ENCODE measurements around the gene HOXC10.

HOXC10 gene

DNA sequence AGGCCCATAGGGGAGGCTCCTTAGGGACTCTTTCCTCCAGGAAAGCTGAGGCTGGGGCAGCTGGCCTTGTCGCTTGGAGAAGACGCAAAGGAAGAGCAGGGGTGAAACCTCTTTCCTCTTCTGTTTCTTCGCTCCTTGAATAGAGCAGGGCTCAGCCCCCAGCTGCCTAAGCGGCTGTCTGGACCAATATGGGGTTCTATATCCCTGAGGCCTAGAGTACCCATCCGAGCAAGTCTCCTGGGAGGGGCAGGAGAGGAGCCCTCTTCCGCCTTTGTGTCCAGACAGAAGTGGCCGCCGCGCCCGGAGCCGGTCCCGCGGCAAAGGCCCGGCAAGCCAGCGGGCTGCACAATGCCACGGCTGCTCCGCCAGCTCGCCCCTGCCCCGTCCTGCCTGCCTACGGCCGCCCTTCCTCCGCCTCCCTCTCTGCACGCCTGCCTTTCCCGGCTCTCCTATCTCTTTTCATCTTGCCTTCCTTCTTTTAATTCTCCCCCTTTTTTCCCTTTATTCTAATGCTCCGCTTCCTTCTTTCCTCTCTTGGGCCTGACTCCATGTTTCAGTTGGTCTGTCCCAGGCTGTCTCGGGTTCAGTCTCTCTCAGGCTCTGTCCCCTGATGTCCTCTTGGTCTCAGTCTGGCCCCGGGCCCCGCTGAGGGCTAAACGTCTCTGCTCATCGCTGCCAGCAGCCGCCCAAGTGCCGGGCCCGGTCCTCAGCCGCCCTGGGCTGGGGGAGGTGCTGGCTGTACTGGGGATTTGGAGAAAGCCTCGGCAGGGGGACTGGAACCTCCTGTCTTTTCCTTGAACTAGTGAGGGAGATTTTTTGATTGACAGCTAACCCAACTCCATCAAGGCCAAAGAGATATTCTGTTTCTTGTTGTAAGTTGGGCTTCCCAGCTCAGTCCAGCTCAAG, 12.5 kb downstream of the HOXC10 start:
- DNase-seq: no peak
- in situ Hi-C loops (cut with HindIII; ENCODE audit: low pct_ligation_motif_present, low pct_unique_long_range_greater_than_20kb, low sequenced_read_pairs): no loop called here

DNA sequence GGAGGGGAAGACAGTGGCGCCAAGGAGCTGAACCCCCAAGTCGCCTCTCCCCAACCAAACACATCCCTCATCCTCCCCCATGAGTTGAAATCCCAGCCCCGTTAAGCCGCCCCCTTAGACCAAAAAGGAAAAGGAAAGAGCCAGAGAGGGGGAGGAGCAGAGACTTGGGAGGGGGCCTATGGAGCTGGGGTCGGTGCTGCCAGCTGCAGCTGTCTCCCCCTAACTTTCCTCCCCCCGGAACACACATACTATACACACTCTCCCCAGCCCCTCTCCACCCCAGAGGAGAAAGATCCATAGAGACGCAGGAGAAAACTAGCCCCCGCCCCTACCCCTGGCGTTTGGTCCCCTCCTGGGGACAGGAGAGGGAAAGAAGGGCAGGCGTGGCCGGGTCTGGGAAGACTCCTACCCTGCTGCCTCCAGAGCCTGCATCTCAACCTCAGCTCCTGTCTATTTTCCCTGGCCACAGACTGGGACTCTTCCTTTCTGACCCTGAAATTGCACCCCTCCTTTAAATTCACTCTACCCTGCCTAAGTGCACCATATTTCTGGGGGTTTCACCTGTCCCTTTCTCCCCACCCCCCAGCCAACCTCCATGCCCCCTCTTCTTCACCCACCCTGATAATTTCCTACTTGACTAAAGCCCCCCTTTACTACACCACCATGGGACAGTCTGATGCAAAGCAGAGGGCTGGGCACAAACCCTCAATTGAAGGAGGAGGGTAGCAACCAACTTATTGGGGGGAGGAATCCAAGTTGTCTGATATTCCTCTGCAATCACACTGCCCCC, 13.4 kb downstream of the HOXC10 start:
- in situ Hi-C loops (cut with HindIII; ENCODE audit: low pct_ligation_motif_present, low pct_unique_long_range_greater_than_20kb, low sequenced_read_pairs): no loop called here
- no peak for DNase-seq

DNA sequence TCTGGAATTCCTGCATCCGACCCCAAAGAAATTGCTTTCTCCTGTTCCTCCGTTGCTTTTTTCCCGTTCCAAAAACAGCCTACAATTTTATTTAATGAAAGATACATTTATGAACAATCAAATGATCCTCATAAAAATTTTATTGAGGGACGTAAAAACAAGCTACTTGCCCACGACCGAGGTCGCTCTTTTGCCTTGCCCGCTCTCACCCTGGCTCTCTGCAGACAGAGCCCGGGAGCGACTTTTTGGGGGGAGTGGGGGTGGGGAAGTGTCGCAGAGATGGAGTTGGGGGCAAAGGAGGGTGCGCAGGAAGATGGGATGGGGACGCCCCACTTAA, 13.9 kb downstream of the HOXC10 start:
- in situ Hi-C loops (cut with HindIII; ENCODE audit: low pct_ligation_motif_present, low pct_unique_long_range_greater_than_20kb, low sequenced_read_pairs): no loop called here
- no peak for DNase-seq

DNA sequence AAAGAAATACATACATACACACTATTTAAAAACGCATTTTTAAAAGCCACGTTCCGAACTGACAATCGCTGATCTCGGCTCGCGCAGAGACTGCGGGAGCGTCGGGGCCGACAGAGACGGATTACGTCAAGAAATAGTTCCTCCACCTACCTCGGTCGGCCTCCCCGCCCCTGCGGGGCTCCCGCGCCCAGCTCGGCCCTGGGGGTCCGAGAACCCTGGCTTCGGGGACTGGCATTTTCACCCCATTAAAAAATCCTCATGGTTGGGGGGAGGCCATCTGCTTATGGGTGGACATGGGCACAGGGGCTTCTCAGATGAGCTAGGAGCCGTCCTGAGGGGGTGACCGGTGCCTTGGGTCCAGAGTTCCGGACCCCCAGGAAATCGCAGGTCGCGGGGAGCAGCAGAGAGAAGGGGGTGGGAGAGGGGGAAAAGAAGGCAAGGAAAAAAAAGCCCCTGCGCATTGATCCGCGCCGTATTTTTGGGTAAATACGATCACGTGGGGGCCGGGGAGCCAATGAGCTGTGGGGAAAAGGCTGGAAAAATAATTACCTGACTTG, 14.7 kb downstream of the HOXC10 start:
- DNase-seq: peak; percentile 89
- in situ Hi-C loops (cut with HindIII; ENCODE audit: low pct_ligation_motif_present, low pct_unique_long_range_greater_than_20kb, low sequenced_read_pairs): no loop called here

DNA sequence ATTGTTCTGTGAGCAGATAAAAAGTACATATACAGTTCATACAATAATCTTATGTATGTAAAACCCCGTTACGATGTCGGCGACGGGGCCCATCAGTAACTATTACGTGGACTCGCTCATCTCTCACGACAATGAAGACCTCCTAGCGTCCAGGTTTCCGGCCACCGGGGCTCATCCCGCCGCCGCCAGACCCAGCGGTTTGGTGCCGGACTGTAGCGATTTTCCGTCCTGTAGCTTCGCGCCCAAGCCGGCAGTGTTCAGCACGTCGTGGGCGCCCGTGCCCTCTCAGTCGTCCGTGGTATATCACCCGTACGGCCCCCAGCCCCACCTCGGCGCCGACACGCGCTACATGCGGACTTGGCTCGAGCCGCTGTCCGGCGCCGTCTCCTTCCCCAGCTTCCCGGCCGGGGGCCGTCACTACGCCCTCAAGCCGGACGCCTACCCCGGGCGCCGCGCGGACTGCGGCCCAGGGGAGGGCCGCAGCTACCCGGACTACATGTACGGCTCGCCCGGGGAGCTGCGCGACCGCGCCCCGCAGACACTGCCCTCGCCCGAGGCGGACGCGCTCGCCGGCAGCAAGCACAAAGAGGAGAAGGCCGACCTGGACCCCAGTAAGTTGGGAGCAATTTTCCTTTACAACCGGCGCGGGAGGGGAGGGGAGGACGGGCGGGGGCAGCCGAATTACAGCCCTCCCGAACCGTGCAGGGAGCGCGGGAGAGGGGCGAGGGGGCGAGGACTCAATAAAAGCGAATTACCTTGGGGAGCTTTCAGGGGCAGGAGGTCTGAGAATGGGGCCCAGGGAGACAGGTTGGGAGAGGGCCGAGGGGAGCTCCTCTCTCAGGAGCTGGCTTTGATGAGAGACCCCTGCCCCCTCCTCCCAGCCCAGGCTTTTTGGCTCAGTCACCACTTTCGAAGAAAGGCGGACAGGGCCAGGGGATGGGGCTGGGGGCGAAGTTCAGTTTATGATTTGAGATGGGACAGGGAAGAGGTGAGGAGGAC, 15.5 kb downstream of the HOXC10 start, which contains the start of gene HOXC9:
Gene HOXC9 (plus strand): TSS at position 46 of the 999 bp plus-strand sequence. CDS start 28 bp downstream, at position 74.
- in situ Hi-C loops (cut with HindIII; ENCODE audit: low pct_ligation_motif_present, low pct_unique_long_range_greater_than_20kb, low sequenced_read_pairs): no loop called here
- peak; percentile 51 for DNase-seq

DNA sequence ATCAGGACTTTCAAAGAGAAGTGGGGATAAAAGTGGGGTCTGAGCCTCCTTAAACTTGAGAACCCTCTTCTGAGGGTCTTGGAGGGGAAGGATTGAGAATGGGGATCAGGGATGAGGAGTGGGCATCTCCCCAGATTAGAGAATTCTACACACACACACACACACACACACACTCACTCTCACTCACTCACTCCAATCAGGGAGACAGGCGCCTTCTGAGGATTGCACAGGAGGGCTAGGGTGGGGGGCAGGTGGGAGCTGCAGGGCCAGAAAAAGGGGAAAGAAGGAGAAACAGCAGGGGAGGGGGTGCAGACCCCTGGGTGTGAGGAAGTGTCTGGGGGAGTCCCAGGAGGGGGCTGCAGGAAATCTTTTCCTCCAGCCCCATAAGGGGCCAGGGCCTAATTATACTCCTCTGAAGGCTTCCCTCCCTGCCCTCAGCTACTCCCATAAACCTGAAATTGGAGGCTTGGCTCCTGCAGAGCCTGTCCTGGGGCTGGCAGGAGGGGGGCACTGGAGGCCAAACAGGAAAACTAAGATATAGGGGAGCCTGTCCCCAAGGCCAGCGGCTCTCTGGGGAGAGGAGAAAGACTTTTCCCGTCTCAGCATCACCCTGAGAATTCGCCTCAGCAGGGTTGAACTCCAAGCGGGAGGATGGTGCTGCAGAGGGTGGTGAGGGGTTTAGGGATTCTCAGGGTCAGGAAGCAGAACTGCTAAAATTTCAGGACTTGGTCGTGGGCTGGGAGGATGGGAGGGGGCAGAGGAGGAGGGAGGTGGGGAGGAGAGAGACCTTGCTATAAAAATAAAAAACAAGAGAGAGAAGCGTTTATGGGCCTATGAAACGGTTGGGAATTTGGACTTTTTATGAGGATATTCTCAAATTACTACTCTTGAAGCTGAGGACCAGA, 16.6 kb downstream of the HOXC10 start:
- no peak for DNase-seq
- in situ Hi-C loops (cut with HindIII; ENCODE audit: low pct_ligation_motif_present, low pct_unique_long_range_greater_than_20kb, low sequenced_read_pairs): no loop called here

DNA sequence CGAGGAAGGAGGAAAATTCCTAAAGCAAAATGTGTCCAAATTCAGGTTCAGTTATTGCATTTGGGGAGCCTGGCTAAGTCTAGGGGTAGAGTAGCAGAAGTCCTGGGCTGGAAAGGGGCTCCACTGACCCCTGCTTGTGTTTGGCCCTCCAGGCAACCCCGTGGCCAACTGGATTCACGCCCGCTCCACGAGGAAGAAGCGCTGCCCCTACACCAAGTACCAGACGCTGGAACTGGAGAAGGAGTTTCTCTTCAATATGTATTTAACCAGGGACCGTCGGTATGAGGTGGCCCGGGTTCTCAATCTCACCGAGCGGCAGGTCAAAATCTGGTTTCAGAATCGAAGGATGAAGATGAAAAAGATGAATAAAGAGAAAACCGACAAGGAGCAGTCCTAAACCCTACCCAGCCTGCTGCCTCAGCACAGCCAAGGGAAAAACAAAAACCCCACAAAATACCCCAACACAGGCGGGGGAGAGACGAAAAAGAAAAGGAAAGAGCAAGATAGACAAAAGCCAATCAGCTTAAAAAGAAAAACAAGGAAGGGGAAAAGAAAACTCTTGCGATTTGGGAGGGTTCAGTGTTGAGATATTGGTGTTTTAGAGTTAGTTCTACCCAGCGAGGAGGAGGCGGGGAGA, 17.4 kb downstream of the HOXC10 start:
- DNase-seq: no peak
- in situ Hi-C loops (cut with HindIII; ENCODE audit: low pct_ligation_motif_present, low pct_unique_long_range_greater_than_20kb, low sequenced_read_pairs): no loop called here

DNA sequence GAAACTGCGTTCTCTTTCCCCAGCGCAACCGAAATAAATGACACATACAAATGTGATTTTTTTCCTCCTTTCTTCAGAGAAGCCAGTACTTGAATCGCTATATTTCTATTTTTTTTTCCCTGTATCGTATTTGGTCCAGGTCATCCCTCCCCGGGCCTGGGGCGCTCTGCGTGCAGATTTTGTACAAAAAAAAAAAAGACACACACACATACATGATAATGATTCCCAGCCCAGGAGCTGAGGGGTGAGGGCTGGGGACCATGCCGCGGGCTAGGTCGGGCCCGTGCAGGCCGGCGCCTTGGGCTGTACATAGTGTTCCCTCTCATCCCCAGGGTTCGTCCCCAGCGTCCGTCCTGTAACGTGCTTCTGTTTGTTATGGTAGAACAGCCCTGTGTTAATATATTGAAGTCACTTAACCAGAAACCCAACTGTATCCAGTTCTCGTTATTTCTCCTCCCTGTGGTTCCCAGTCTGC, 18.0 kb downstream of the HOXC10 start:
- no peak for DNase-seq

DNA sequence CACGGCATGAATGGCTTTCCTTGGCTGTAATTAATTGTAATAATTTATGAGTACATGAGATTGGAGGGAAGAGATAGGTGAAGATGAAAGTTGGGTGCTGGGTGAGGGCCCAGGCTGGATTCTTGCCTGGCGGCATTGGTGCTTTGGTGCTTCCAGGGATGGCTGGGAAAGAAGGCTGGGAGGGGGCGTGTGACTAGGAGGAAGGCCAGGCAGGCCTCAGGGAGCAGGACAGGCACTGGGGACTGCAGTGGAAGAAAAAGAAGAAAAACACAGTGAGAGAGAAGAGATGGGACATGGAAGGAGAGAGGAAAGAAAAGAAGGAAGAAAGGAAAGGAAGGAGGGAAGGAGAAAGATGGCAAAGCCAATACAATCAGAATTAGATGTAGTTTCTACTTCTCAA, 18.7 kb downstream of the HOXC10 start:
- no peak for DNase-seq
- in situ Hi-C loops (cut with HindIII; ENCODE audit: low pct_ligation_motif_present, low pct_unique_long_range_greater_than_20kb, low sequenced_read_pairs): no loop called here

More for the DNA sequence above, 18.0 kb downstream of the HOXC10 start:
- in situ Hi-C loops (cut with HindIII; ENCODE audit: low pct_ligation_motif_present, low pct_unique_long_range_greater_than_20kb, low sequenced_read_pairs): no loop called here

DNA sequence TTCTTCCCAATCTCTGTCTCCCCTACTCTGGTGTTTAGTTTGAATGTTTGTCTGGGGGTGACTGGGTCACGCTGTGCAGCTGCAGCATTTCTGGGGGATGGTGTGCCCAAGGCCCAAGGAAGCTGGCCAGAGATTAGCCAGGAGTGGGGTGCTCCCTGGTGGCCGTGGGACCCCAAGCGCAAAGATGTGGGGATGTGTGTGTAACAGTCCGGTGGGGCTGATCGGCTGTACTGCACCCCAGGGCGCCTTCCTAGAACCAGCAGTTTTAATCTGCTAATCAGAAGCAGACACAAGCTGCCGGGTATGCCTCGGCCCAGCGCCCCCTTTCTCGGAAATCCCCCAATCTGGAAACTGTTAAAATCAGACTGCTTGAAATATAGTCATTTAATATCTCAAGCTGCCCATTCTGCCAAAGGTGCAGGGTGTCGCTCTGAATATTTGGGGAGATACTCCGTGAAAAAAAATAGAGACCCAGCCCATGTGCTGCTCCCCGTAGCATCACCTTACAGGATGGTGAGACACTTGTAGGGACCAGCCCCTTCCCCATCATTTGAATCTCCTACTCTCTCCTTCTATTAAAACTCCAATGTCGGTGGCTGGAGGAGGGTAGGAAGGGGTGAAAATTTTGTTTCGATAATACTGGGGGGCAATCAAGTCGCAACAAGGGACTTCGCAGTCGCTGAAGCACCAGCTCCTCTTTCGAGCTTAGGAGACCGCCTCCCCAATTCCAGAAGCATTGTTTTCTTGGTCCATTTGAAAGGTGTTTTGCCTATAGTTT, 19.3 kb downstream of the HOXC10 start:
- peak; percentile 32 for DNase-seq
- in situ Hi-C loops (cut with HindIII; ENCODE audit: low pct_ligation_motif_present, low pct_unique_long_range_greater_than_20kb, low sequenced_read_pairs): no loop called here

DNA sequence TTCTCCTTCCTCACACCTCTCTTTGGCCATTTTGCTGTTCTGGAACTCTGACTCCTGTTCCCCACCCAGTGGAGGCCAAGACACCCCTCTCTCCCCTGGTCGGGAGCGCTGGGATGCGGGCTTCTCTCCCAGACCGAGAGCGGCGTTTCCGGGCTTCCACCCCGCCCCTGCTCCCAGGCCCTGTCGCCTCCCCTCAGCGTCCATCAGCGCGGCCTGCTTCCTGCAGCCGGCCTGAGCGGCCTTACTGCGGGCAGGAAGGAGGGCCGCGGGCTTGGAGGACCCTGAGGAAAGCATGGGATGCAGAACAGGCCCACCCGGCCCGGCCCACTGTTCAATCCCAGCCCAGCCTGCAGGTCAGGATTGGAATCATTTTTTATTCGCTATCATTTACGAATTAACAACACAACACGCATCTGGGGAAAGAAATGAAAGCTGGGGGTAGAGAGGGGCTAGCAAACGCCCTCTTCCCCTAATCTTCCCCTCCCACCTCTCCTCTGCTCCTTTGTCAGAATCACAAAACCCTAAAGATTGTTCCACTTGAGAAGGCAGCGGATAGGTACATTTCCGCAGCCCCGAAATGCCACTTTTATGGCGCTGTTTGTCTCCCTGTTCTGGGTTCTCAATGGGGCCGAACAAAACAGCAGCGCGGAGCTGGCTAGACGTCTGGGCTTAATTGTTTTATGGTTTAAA, 20.0 kb downstream of the HOXC10 start:
- in situ Hi-C loops (cut with HindIII; ENCODE audit: low pct_ligation_motif_present, low pct_unique_long_range_greater_than_20kb, low sequenced_read_pairs): no loop called here
- no peak for DNase-seq

DNA sequence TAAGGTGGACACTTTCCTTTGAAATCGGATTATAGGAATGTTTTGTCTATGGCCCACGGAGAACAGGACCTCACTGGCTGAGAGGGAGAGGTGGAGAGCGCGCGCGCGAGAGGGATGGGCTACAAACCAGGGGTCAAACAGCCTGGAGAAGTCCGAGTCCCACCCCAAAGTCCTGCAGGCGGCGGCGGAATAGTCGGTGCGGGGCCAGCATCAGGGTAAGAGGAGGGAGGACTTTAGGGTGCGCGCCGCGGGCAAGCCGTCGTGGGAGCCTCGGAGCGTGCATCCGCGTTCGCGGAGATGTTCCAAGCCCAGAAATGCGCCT, 20.5 kb downstream of the HOXC10 start:
- no peak for DNase-seq
- in situ Hi-C loops (cut with HindIII; ENCODE audit: low pct_ligation_motif_present, low pct_unique_long_range_greater_than_20kb, low sequenced_read_pairs): no loop called here

DNA sequence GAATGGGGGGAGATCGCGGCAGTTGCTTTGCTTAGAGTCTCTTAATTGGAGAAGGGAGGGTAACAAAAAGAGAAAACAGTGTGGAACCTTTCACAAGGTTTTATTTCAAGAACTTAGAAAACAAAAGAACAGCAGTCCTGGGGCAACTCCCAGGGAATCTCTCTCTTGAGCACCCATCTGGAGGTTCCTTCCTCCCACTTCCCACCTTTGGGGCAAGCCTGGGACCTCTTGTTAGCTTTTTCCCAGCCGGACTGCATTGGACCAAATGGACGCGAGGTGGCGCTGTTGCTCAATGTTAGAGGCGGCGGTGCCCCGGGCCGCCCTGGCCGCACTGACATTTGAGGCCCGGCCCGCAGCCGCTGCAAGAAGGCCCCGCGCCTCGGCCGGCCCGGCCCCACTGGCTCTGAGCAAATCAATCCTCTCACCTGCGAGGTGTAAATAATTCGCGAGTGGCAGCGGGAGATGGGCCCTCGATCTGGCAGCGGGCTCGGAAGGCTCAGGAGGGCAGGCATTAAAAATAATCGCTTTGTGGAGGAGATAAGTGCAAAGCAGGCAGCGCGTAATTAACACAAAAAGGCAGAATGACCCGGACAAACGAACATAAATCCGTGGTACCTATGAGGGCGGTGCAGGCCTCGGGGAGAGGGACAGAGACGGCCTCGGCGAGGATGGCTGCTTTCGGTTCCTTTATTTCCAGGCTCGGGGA, 21.1 kb downstream of the HOXC10 start:
- in situ Hi-C loops (cut with HindIII; ENCODE audit: low pct_ligation_motif_present, low pct_unique_long_range_greater_than_20kb, low sequenced_read_pairs): no loop called here

DNA sequence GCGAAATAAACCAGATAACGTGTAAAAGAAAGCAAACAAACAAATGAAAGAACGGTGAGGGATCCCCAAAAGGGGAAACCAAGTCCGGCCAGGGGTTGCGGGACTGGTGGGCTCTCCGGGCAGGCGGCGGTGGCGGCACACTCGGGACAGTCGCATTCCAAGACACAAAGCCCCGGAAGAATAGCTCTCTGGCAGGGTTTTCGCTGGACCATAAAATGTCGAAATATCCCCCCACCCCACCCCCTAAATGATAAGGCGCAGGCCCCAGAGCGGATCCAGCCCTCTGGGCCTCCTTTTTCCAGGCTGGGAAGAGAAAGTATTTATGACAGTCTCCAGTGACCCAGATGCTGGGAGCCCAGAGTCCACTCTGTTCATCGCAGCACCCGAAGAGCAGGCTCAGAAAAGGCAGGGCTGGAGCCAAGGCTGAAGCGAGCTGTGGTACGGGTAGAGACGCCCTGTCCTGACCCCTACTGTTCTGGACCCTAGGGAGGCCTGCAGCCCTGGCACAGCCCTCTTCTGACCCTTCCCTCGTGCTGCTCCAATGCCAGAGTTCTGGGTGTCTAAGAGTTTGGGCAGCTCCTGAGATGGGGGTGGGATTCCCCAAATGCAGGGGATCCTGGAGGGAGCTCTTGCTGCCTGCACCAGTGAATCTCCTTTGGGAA, 21.7 kb downstream of the HOXC10 start:
- in situ Hi-C loops (cut with HindIII; ENCODE audit: low pct_ligation_motif_present, low pct_unique_long_range_greater_than_20kb, low sequenced_read_pairs): no loop called here
- DNase-seq: no peak

More for the DNA sequence above, 21.1 kb downstream of the HOXC10 start:
- peak; percentile 89 for DNase-seq
